SU-DHL-6 (cell line): ENCODE measurements around the gene GP1BB.

Experiments used
- EZH2phosphoT487 ChIP-seq: fragments of 200-600 bp; sonication (generic), shearing (Covaris generic); conservative IDR thresholded peaks from 2 replicates; pipeline ENCODE4 v1.6.1; 2018; ENCODE audit warnings: mild to moderate bottlenecking, antibody characterized with exemption, low read length, moderate library complexity, mixed read lengths
- TF ChIP-seq, protein P1 (sequence below): fragments of 200-600 bp; sonication (generic); IDR thresholded peaks from one replicate; pipeline ENCODE4 v1.5.1; 2017; ENCODE audit warnings: antibody characterized with exemption, mild to moderate bottlenecking, low read length, moderate library complexity; ENCODE audit not compliant: insufficient read depth, poor library complexity, severe bottlenecking

- TF ChIP-seq, protein P1, sequence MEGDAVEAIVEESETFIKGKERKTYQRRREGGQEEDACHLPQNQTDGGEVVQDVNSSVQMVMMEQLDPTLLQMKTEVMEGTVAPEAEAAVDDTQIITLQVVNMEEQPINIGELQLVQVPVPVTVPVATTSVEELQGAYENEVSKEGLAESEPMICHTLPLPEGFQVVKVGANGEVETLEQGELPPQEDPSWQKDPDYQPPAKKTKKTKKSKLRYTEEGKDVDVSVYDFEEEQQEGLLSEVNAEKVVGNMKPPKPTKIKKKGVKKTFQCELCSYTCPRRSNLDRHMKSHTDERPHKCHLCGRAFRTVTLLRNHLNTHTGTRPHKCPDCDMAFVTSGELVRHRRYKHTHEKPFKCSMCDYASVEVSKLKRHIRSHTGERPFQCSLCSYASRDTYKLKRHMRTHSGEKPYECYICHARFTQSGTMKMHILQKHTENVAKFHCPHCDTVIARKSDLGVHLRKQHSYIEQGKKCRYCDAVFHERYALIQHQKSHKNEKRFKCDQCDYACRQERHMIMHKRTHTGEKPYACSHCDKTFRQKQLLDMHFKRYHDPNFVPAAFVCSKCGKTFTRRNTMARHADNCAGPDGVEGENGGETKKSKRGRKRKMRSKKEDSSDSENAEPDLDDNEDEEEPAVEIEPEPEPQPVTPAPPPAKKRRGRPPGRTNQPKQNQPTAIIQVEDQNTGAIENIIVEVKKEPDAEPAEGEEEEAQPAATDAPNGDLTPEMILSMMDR = peak; percentile 47
- TF ChIP-seq EZH2phosphoT487 = no peak
Measured at GRCh38 chr22:19679522-19680101, 43.7 kb upstream of the GP1BB start.
